CD4-positive, alpha-beta memory T cell (primary cell): ENCODE measurements around the gene TUBA1A. TPM values are rescaled to one million over a fixed set of nuclear protein-coding genes. Genes with fewer than 3 reads are reported as not detected.

Source experiments
- CTCF ChIA-PET: fragments of 350-600 bp; sonication (Branson Sonifier 250); formaldehyde crosslinking; loops from one replicate; lab custom pipeline; 2021; ENCODE audit warnings: inconsistent platforms; ENCODE audit not compliant: partially characterized antibody; lab: Charles Lee
- POLR2A ChIA-PET: fragments of 350-600 bp; sonication (Branson Sonifier 250); formaldehyde crosslinking; loops from one replicate; lab custom pipeline; 2021; ENCODE audit not compliant: partially characterized antibody; lab: Charles Lee
- DNase-seq, 5 donors: peaks; one replicate each; pipeline versions ENCODE4 v3.0.0 to v3.0.0-alpha.2; 2020 to 2022; ENCODE audit warnings: mixed read lengths in 1 of 5
- H3K27ac ChIP-seq: one replicate; pipeline ENCODE4 v1.7.0; 2013; ENCODE audit warnings: low read depth, low read length
- H3K27me3 ChIP-seq: 2 replicates; pipeline ENCODE4 v1.7.0; 2013; ENCODE audit warnings: mild to moderate bottlenecking, low read length, moderate library complexity; ENCODE audit not compliant: insufficient read depth
- H3K36me3 ChIP-seq: 2 replicates; pipeline ENCODE4 v1.7.0; 2013; ENCODE audit warnings: mild to moderate bottlenecking, low read length, moderate library complexity; ENCODE audit not compliant: insufficient read depth
- H3K4me1 ChIP-seq: 2 replicates; pipeline ENCODE4 v1.7.0; 2013; ENCODE audit warnings: mild to moderate bottlenecking, low read length, moderate library complexity; ENCODE audit not compliant: insufficient read depth
- H3K4me3 ChIP-seq, 2 donors: one replicate each; pipeline ENCODE4 v1.7.0; 2013; ENCODE audit warnings: low read length in 2 of 2, mild to moderate bottlenecking in 1 of 2
- H3K9me3 ChIP-seq, 2 donors: one replicate each; pipeline ENCODE4 v1.7.0; 2013; ENCODE audit warnings: low read length in 2 of 2, control low read depth in 1 of 2; ENCODE audit not compliant: control insufficient read depth in 1 of 2
- H3K27ac Mint-ChIP-seq, 7 donors: one replicate each; pipeline ENCODE4 v1.8.0; 2020 to 2021; ENCODE audit warnings: mixed read lengths in 7 of 7, mild to moderate bottlenecking in 6 of 7, inconsistent platforms in 3 of 7, moderate library complexity in 3 of 7
- H3K27me3 Mint-ChIP-seq, 2 donors: one replicate each; pipeline ENCODE4 v1.8.0; 2020 to 2021; ENCODE audit warnings: mixed read lengths in 2 of 2
- H3K36me3 Mint-ChIP-seq, 2 donors: one replicate each; pipeline ENCODE4 v1.8.0; 2020 to 2021; ENCODE audit warnings: mixed read lengths in 2 of 2, inconsistent platforms in 1 of 2, mild to moderate bottlenecking in 1 of 2
- H3K4me1 Mint-ChIP-seq, 4 donors: one replicate each; pipeline ENCODE4 v1.8.0; 2020 to 2021; ENCODE audit warnings: mixed read lengths in 4 of 4, mild to moderate bottlenecking in 1 of 4
- H3K4me3 Mint-ChIP-seq, 8 donors: one replicate each; pipeline ENCODE4 v1.8.0; 2020 to 2021; ENCODE audit warnings: mixed read lengths in 8 of 8, mild to moderate bottlenecking in 7 of 8, moderate library complexity in 6 of 8, inconsistent platforms in 3 of 8
- H3K9me3 Mint-ChIP-seq, 8 donors: one replicate each; pipeline ENCODE4 v1.8.0; 2020 to 2021; ENCODE audit warnings: mixed read lengths in 8 of 8, mild to moderate bottlenecking in 5 of 8, inconsistent platforms in 3 of 8, moderate library complexity in 1 of 8
- intact Hi-C: fragments of 100-400 bp; cut with micrococcal nuclease; formaldehyde crosslinking; loops from one replicate; pipeline ENCODE4 v1.15.1; 2023
- polyA plus RNA-seq, 2 donors: library from polyadenylated mRNA; unstranded; fragments of 300-500 nt; fragmentation: Illumina TruSeq; gene quantifications; one replicate each; pipeline ENCODE4 v1.2.3, GENCODE V29; 2021
- total RNA-seq, 2 experiments: library from RNA; stranded (reverse); gene quantifications; one replicate each; pipeline ENCODE4 v1.2.3, GENCODE V29; 2021

The TUBA1A gene
- total and polyA plus RNA-seq, 4 experiments from 2014 or later: 97.5 to 315 (median 133) TPM

DNA sequence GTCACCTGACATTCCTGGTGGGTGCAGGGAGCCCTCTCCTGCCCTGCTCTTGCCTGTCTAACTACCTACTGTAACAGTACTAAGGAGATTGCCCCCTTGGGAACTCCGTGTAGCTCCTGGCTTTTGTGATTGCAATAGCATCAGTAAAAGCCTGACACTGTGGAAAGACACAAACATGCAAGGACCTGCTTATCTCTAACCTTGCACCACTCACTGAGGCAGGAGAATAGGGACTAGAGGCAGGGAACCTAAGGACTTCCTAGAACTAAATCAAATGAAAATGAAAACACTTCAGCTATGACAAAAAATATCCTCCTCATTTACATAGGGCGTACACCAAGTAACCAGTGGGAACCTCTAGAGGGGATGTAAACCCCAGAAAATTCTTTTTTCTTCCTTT, 28.5 kb downstream of the TUBA1A start:
- H3K9me3 Mint-ChIP-seq: no peaks in the 10 kb centered on the region
- Histone ChIP-seq H3K36me3 (no peaks in the 10 kb centered on the region), H3K4me3 (no peak overlapping the region), H3K27ac (no peak overlapping the region), H3K4me1 (no peaks in the 10 kb centered on the region), H3K9me3 (no peaks in the 10 kb centered on the region), H3K27me3 (no peaks in the 10 kb centered on the region)
- H3K36me3 Mint-ChIP-seq: no peaks in the 10 kb centered on the region
- H3K4me1 Mint-ChIP-seq: no peaks in the 10 kb centered on the region
- H3K4me3 Mint-ChIP-seq: no peak overlapping the region
- H3K27me3 Mint-ChIP-seq: no peaks in the 10 kb centered on the region
- no peak for DNase-seq
- no peak overlapping the region for H3K27ac Mint-ChIP-seq
- intact Hi-C loops: no loop called here
- ChIA-PET CTCF (no interaction called here), POLR2A (no interaction called here)

DNA sequence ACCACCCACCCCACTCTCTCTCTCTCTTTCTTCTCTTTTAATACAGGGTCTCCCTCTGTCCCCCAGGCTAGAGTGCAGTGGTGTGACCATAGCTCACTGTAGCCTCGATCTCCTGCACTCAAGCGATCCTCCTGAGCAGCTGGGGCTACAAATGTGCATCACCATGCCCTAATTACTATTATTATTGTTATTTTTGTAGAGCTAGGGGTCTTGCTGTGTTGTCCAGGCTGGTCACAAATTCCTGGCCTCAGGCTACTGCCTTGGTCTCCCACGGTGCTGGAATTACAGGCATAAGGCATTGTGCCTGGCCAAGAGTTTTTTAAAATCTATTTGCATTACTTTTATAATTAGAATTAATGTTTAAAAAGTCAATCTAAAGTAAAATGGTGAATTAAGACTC, 34.7 kb downstream of the TUBA1A start:
- Mint-ChIP-seq H3K36me3 (no peaks in the 10 kb centered on the region), H3K27ac (no peak overlapping the region), H3K4me1 (peaks cover 0 to 3% (median 0%) of the 10 kb centered on the region in 4 donors), H3K4me3 (no peak overlapping the region), H3K9me3 (no peaks in the 10 kb centered on the region), H3K27me3 (no peaks in the 10 kb centered on the region)
- no peak for DNase-seq
- Histone ChIP-seq H3K4me3 (no peak overlapping the region), H3K36me3 (no peaks in the 10 kb centered on the region), H3K27ac (no peak overlapping the region), H3K9me3 (no peaks in the 10 kb centered on the region), H3K4me1 (no peaks in the 10 kb centered on the region), H3K27me3 (no peaks in the 10 kb centered on the region)
- ChIA-PET POLR2A (no interaction called here), CTCF (no interaction called here)
- intact Hi-C loops: no loop called here

DNA sequence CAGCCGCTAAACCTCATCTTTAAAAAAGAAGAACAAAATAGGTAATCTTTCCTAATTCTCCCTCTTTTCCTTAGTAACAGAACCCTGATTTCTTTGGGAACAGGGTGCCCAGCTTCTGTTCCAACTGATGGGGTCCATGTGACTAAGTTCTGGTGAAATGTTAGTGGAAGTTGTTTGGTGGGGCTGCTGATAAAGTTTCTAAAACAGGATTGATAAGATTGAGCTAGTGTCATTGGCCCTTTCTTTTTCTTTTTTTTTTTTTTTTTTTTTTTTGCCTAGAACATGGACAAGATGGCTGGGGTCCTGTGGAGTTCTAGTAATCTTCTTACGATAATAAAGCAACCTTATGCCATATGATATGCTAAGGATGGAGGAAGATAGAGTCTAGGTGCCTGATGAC, 41.5 kb downstream of the TUBA1A start:
- no peak overlapping the region for H3K4me3 ChIP-seq
- H3K9me3 Mint-ChIP-seq: no peaks in the 10 kb centered on the region
- no peaks in the 10 kb centered on the region for H3K36me3 ChIP-seq
- H3K36me3 Mint-ChIP-seq: peaks cover 0 to 2% of the 10 kb centered on the region in 2 donors
- no peaks in the 10 kb centered on the region for H3K27me3 ChIP-seq
- intact Hi-C loops: no loop called here
- POLR2A ChIA-PET: interaction anchor here (3.1 kb wide), 1 partner anchor 17 kb away, joined by 12 read pairs; the partner anchor contains the start of gene TUBA1B
- H3K27ac ChIP-seq: no peak overlapping the region
- no peaks in the 10 kb centered on the region for H3K27me3 Mint-ChIP-seq
- peaks cover 0 to 3% (median 0%) of the 10 kb centered on the region in 4 donors for H3K4me1 Mint-ChIP-seq
- no peak overlapping the region for H3K27ac Mint-ChIP-seq
- CTCF ChIA-PET: interaction anchor here (0.7 to 1.0 kb wide), 3 partner anchors 26 to 419 kb away, joined by 3 to 5 read pairs (median 3); no protein-coding TSS in a partner anchor
- no peaks in the 10 kb centered on the region for H3K9me3 ChIP-seq
- no peak for DNase-seq
- H3K4me3 Mint-ChIP-seq: no peak overlapping the region
- H3K4me1 ChIP-seq: no peaks in the 10 kb centered on the region

DNA sequence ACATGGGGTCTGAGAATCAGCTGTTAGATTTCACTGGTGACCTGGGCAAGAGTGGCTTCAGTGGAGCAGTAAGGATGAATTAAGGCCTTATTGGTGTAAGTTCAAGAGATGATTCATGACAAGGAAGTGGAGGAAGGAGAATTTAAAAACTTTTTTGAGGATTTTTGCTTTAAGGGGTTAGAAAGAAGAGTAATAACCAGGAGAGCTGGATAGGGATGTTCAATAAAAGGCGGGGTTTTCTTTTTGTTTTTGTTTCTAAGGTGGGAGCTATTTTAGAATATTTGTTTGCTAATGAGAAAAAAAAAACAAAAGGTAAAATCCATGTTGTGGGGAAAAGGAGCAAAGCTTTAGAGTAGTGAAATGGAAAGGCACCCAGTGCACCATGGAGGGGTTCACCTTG, 42.5 kb downstream of the TUBA1A start:
- Histone ChIP-seq H3K36me3 (no peaks in the 10 kb centered on the region), H3K27ac (no peak overlapping the region), H3K4me3 (no peak overlapping the region), H3K9me3 (no peaks in the 10 kb centered on the region), H3K27me3 (no peaks in the 10 kb centered on the region), H3K4me1 (no peaks in the 10 kb centered on the region)
- no peaks in the 10 kb centered on the region for H3K9me3 Mint-ChIP-seq
- POLR2A ChIA-PET: interaction anchor here (3.1 kb wide), 1 partner anchor 16 kb away, joined by 12 read pairs; the partner anchor contains the start of gene TUBA1B
- H3K4me3 Mint-ChIP-seq: no peak overlapping the region
- DNase-seq: no peak
- H3K27me3 Mint-ChIP-seq: no peaks in the 10 kb centered on the region
- CTCF ChIA-PET: interaction anchor here (0.6 kb wide), 1 partner anchor 191 kb away, joined by 4 read pairs; no protein-coding TSS in a partner anchor
- peaks cover 0 to 3% (median 0%) of the 10 kb centered on the region in 4 donors for H3K4me1 Mint-ChIP-seq
- peaks cover 0 to 2% of the 10 kb centered on the region in 2 donors for H3K36me3 Mint-ChIP-seq
- intact Hi-C loops: no loop called here
- H3K27ac Mint-ChIP-seq: no peak overlapping the region

DNA sequence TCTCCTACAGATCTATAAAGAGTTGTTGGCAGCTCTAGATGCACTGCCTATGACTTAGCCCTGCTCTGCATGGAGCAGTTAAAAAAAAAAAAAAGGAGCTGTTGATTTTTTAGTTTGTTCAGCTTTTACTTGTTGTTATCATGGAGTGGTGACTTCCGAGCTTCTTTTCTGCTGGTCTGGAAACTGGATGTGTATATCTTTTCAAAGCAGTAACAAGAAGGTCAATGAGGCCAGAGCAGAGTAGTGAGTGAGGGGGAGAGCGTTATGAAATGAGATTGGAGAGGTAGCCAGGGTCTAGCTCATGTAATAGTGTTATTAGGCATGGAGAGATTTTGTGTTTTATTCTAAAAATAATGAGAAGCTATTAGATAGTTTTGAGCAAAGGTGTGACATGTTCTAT, 44.5 kb downstream of the TUBA1A start:
- no peaks in the 10 kb centered on the region for H3K9me3 Mint-ChIP-seq
- H3K27ac ChIP-seq: no peak overlapping the region
- H3K4me1 ChIP-seq: no peaks in the 10 kb centered on the region
- ChIA-PET CTCF (interaction anchor here (1.0 to 1.6 kb wide), 2 partner anchors 13 to 45 kb away, joined by 4 to 7 read pairs; partner anchors contain the start of gene TUBA1B), POLR2A (interaction anchor here (1.7 kb wide), 1 partner anchor 14 kb away, joined by 5 read pairs; the partner anchor contains the start of gene TUBA1B)
- H3K36me3 Mint-ChIP-seq: peaks cover 0 to 2% of the 10 kb centered on the region in 2 donors
- DNase-seq: no peak
- no peak overlapping the region for H3K4me3 Mint-ChIP-seq
- no peaks in the 10 kb centered on the region for H3K36me3 ChIP-seq
- no peaks in the 10 kb centered on the region for H3K27me3 Mint-ChIP-seq
- no peak overlapping the region for H3K27ac Mint-ChIP-seq
- H3K27me3 ChIP-seq: no peaks in the 10 kb centered on the region
- no peaks in the 10 kb centered on the region for H3K9me3 ChIP-seq
- no peak overlapping the region for H3K4me3 ChIP-seq
- intact Hi-C loops: no loop called here
- peaks cover 0 to 2% (median under 1%) of the 10 kb centered on the region in 4 donors for H3K4me1 Mint-ChIP-seq

DNA sequence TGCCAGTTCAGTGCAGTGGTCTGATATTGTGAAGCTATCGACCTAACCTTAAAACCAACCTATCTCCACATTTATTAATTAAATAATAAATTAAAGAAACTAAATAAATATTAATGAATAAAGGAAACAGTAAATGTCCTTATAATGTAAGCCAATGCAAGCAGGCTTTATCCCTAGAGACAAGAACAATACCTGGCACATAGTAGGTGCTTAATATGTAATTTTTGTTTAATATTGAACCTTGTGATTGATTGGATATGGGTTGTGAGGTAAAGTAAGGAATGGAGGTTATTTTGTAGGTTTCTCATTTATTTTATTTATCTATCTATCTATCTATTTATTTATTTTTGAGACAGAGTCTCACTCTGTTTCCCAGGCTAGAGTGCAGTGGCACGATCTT, 49.9 kb downstream of the TUBA1A start:
- no peaks in the 10 kb centered on the region for H3K4me1 ChIP-seq
- H3K27me3 Mint-ChIP-seq: no peaks in the 10 kb centered on the region
- intact Hi-C loops: loop anchor here (10.0 kb wide), 1 partner anchor 126 kb away; the partner anchor contains the start of gene TUBA1C
- H3K4me1 Mint-ChIP-seq: peaks cover 0 to 2% (median under 1%) of the 10 kb centered on the region in 4 donors
- H3K27ac Mint-ChIP-seq: no peak overlapping the region
- no peak overlapping the region for H3K27ac ChIP-seq
- H3K4me3 ChIP-seq: no peak overlapping the region
- H3K9me3 ChIP-seq: no peaks in the 10 kb centered on the region
- no peaks in the 10 kb centered on the region for H3K27me3 ChIP-seq
- ChIA-PET POLR2A (interaction anchor here (4.0 kb wide), 1 partner anchor 8 kb away, joined by 17 read pairs; the partner anchor contains the start of gene TUBA1B), CTCF (no interaction called here)
- peaks cover 0 to 2% (median 0%) of the 10 kb centered on the region in 8 donors for H3K9me3 Mint-ChIP-seq
- H3K4me3 Mint-ChIP-seq: no peak overlapping the region
- no peaks in the 10 kb centered on the region for H3K36me3 ChIP-seq
- no peaks in the 10 kb centered on the region for H3K36me3 Mint-ChIP-seq
- no peak for DNase-seq

DNA sequence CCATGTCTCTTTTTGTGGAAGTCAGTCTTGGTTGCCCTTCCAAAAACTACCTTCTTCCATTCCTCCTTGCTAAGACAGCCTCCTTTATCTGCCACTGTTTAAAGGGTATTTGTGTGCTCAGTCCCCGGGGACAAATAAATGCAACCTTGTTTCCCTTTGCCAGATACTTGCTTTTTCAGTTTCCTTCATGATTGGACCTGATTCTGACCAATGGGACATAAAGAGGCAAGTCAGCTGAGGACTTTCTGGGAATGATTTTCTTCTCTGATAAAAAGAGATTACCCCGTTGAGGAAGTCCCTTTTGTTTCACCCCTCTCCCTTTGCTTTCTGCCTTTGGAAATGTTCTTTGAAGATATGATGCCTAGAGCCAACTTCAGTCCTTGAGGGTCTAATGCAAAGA, 50.3 kb downstream of the TUBA1A start:
- Mint-ChIP-seq H3K4me3 (no peak overlapping the region), H3K4me1 (peaks cover under 1 to 2% (median 1%) of the 10 kb centered on the region in 4 donors), H3K27me3 (no peaks in the 10 kb centered on the region), H3K9me3 (peaks cover 0 to 2% (median 0%) of the 10 kb centered on the region in 8 donors), H3K27ac (no peak overlapping the region), H3K36me3 (no peaks in the 10 kb centered on the region)
- H3K36me3 ChIP-seq: no peaks in the 10 kb centered on the region
- H3K4me1 ChIP-seq: no peaks in the 10 kb centered on the region
- intact Hi-C loops: loop anchor here (10.0 kb wide), 1 partner anchor 126 kb away; the partner anchor contains the start of gene TUBA1C
- POLR2A ChIA-PET: interaction anchor here (4.0 kb wide), 1 partner anchor 8 kb away, joined by 17 read pairs; the partner anchor contains the start of gene TUBA1B
- no peak overlapping the region for H3K4me3 ChIP-seq
- H3K27ac ChIP-seq: no peak overlapping the region
- H3K27me3 ChIP-seq: no peaks in the 10 kb centered on the region
- CTCF ChIA-PET: no interaction called here
- H3K9me3 ChIP-seq: no peaks in the 10 kb centered on the region
- no peak for DNase-seq
